ENCODE results near the gene EFCC1. TPM values are rescaled to one million over a fixed set of nuclear protein-coding genes. Genes with fewer than 3 reads are reported as not detected.

The EFCC1 gene
- polyA plus RNA-seq, 1 donor (not counting 4 experiments of a cell fraction or from before 2014, with no cell fraction given) = not detected

DNA sequence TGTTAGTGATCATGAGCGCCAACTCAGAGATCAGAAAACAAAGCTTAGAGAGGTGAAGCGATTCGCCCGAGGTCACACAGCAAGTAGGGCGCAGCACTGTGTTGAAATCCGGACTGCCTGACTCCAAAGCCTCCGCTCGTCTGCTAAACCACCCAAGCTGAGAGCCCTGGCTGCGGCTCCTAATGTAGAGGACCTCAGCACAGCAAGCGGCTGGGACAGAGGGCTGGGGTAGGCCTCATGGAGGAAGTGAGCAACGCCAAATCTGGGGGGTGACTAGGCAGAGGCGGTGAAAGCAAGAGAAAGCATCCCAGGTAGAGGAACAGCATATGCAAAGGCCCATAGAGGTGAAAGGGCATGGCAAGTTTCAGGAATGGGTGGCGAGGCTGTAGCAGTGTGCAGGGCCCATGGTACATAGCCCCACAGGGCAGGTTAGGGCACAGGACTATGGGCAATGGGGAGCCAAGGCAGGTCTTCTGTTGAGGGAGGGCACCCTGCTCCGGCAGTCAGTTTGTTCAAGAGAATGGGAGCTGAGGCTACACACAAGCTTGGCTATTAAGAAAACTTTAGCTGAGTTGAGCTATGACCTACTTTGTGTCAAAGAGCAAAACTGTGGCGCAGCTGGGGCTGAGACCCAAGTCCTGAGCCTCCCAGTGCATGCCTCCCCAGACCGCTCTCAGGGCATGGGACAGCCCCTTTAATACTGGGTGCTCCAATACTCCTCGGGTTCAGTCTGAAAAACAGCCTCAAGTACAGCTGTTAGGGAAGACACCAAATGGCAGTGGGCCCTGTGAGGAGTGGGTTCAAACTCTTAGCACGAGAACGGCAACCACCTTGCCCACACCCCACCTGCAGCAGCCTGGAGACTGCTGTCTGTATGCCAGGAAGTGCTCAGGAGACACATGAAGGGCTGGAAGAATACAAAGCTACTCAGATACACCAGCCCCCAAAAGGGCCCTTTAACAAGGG is 6.2 kb upstream of the EFCC1 start:
- peaks cover 16% of the 10 kb centered on the region for H3K27me3 ChIP-seq (ENCODE audit: control insufficient read depth, extremely low read depth, insufficient read depth, low read length)
- peak overlapping the region; percentile 86 for H3K4me2 ChIP-seq (ENCODE audit: control insufficient read depth, extremely low read depth, insufficient read depth, low read depth, low read length)
- no peak for DNase-seq (ENCODE audit: low read depth, low spot score)
- H3K4me3 ChIP-seq (ENCODE audit: control insufficient read depth in 2 of 3, extremely low read depth in 1 of 3, insufficient read depth in 2 of 3, low read depth in 1 of 3, low read length in 3 of 3) = peak overlapping the region in 1 of 3 experiments; percentile 69
- no peak for TF ChIP-seq EZH2 (IDR thresholded peaks at IDR 0.05; ENCODE audit: low read length)
- dilution Hi-C loops (cut with MboI; ENCODE audit: extremely low pct_ligation_motif_present, low sequenced_read_pairs) = no loop called here
- H3K4me1 ChIP-seq (ENCODE audit: control insufficient read depth, extremely low read depth, insufficient read depth, low read length) = peaks cover 16% of the 10 kb centered on the region
- no peaks in the 10 kb centered on the region for H3K9me1 ChIP-seq (ENCODE audit: control insufficient read depth, extremely low read depth, insufficient read depth, low read length)
- H3K27ac ChIP-seq (ENCODE audit: control insufficient read depth, insufficient read depth, low read length) = no peak overlapping the region
- no peaks in the 10 kb centered on the region for H4K20me1 ChIP-seq (ENCODE audit: control insufficient read depth, extremely low read depth, insufficient read depth, low read length)
- H3K36me3 ChIP-seq (ENCODE audit: control insufficient read depth in 2 of 2, extremely low read depth in 1 of 2, insufficient read depth in 2 of 2, low read length in 2 of 2) = no peaks in the 10 kb centered on the region
- no peaks in the 10 kb centered on the region for H3K79me2 ChIP-seq (ENCODE audit: control insufficient read depth, insufficient read depth, low read length)
- FAIRE-seq = no peak
- H3K9ac ChIP-seq (ENCODE audit: control insufficient read depth, extremely low read depth, insufficient read depth, low read length) = no peak overlapping the region
- no peaks in the 10 kb centered on the region for H3K9me3 ChIP-seq (ENCODE audit: control insufficient read depth, low read depth, low read length)
- H2AFZ ChIP-seq (ENCODE audit: control insufficient read depth, low read length) = no peak overlapping the region

DNA sequence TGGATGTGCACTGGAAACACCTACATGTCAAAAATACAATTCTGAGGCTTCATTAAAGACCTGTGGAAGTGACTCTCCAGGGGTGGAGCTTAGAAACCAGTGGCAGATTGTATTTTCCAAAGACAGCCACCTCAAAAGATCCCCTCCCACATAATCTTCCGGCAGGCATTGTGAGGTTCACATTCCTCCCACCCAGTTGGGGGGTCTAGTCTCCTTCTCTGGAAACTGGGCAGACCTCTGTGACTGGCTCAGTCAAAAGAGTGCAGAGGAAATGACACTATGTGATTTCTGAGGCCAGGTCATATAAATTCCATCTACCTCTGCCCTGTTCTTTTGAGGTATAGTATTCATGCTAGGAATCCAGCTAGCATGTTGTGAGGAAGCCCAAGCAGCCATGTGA is 5.4 kb upstream of the EFCC1 start:
- Histone ChIP-seq H2AFZ (ENCODE audit: control insufficient read depth, low read length) (no peak overlapping the region), H3K9me3 (ENCODE audit: control insufficient read depth, low read depth, low read length) (no peaks in the 10 kb centered on the region), H3K4me3 (ENCODE audit: control insufficient read depth in 2 of 3, extremely low read depth in 1 of 3, insufficient read depth in 2 of 3, low read depth in 1 of 3, low read length in 3 of 3) (no peak overlapping the region), H3K4me2 (ENCODE audit: control insufficient read depth, extremely low read depth, insufficient read depth, low read depth, low read length) (no peak overlapping the region), H3K4me1 (ENCODE audit: control insufficient read depth, extremely low read depth, insufficient read depth, low read length) (peaks cover 16% of the 10 kb centered on the region), H3K36me3 (ENCODE audit: control insufficient read depth in 2 of 2, extremely low read depth in 1 of 2, insufficient read depth in 2 of 2, low read length in 2 of 2) (no peaks in the 10 kb centered on the region), H3K9ac (ENCODE audit: control insufficient read depth, extremely low read depth, insufficient read depth, low read length) (no peak overlapping the region), H4K20me1 (ENCODE audit: control insufficient read depth, extremely low read depth, insufficient read depth, low read length) (no peaks in the 10 kb centered on the region), H3K27ac (ENCODE audit: control insufficient read depth, insufficient read depth, low read length) (no peak overlapping the region), H3K27me3 (ENCODE audit: control insufficient read depth, extremely low read depth, insufficient read depth, low read length) (peaks cover 24% of the 10 kb centered on the region), H3K9me1 (ENCODE audit: control insufficient read depth, extremely low read depth, insufficient read depth, low read length) (no peaks in the 10 kb centered on the region), H3K79me2 (ENCODE audit: control insufficient read depth, insufficient read depth, low read length) (no peaks in the 10 kb centered on the region)
- FAIRE-seq (no peak), DNase-seq (ENCODE audit: low read depth, low spot score) (no peak)
- dilution Hi-C loops (cut with MboI; ENCODE audit: extremely low pct_ligation_motif_present, low sequenced_read_pairs) = no loop called here
- no peak for TF ChIP-seq EZH2 (IDR thresholded peaks at IDR 0.05; ENCODE audit: low read length)
- TF ChIP-seq, protein P1, sequence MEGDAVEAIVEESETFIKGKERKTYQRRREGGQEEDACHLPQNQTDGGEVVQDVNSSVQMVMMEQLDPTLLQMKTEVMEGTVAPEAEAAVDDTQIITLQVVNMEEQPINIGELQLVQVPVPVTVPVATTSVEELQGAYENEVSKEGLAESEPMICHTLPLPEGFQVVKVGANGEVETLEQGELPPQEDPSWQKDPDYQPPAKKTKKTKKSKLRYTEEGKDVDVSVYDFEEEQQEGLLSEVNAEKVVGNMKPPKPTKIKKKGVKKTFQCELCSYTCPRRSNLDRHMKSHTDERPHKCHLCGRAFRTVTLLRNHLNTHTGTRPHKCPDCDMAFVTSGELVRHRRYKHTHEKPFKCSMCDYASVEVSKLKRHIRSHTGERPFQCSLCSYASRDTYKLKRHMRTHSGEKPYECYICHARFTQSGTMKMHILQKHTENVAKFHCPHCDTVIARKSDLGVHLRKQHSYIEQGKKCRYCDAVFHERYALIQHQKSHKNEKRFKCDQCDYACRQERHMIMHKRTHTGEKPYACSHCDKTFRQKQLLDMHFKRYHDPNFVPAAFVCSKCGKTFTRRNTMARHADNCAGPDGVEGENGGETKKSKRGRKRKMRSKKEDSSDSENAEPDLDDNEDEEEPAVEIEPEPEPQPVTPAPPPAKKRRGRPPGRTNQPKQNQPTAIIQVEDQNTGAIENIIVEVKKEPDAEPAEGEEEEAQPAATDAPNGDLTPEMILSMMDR (optimal IDR thresholded peaks at IDR 0.05 in 1 of 3, IDR thresholded peaks at IDR 0.05 in 1 of 3, conservative IDR thresholded peaks at IDR 0.05 in 1 of 3; ENCODE audit: extremely low read depth in 1 of 3, insufficient read depth in 2 of 3, low read length in 3 of 3) = no peak
